ENCODE data around the gene POU5F1.

DNA sequence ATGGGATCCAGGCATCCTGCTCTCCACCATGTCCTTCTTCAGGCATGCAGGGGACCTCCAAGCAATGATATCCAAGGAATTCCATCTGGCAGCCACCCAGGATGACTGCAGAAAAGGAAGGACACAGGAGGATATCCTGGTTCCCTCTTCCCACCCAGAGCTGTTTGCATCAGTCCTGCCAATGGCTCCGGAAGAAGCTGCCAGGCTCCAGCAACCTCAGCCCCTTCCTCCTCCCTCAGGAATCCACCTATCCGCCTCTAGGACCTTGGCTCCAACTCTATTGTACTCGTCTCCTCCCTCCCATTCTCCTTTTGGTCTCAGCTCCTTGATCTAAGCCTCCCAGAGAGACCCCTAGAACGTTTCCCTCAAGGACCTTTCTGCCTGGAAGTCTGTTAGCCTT, 30.9 kb downstream of the POU5F1 start:
- TF ChIP-seq, protein P1, sequence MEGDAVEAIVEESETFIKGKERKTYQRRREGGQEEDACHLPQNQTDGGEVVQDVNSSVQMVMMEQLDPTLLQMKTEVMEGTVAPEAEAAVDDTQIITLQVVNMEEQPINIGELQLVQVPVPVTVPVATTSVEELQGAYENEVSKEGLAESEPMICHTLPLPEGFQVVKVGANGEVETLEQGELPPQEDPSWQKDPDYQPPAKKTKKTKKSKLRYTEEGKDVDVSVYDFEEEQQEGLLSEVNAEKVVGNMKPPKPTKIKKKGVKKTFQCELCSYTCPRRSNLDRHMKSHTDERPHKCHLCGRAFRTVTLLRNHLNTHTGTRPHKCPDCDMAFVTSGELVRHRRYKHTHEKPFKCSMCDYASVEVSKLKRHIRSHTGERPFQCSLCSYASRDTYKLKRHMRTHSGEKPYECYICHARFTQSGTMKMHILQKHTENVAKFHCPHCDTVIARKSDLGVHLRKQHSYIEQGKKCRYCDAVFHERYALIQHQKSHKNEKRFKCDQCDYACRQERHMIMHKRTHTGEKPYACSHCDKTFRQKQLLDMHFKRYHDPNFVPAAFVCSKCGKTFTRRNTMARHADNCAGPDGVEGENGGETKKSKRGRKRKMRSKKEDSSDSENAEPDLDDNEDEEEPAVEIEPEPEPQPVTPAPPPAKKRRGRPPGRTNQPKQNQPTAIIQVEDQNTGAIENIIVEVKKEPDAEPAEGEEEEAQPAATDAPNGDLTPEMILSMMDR (conservative IDR thresholded peaks at IDR 0.05 in 1 of 2, IDR thresholded peaks at IDR 0.05 in 1 of 2; ENCODE audit: low read depth in 1 of 2, low read length in 2 of 2): no peak
- TF ChIP-seq EZH2 (IDR thresholded peaks at IDR 0.05; ENCODE audit: low read length, missing control alignments): no peak

Data from fibroblast of lung (primary cell).